H1 (cell line): ENCODE data around the gene TIFAB. TPM values are rescaled to one million over a fixed set of nuclear protein-coding genes. Genes with fewer than 3 reads are reported as not detected.
A peak's percentile ranks its signal among the peaks of the same experiment; 100 is the strongest.

Source experiments
- BCL11A ChIP-seq, 2 experiments: IDR thresholded peaks; one replicate each; pipeline ENCODE4 v1.6.1; 2011; ENCODE audit warnings: low read depth in 2 of 2, low read length in 2 of 2, mild to moderate bottlenecking in 2 of 2
- CHD1 ChIP-seq: IDR thresholded peaks from 2 replicates; pipeline ENCODE4 v1.6.1; 2012; ENCODE audit warnings: low read depth, low read length, improper control_type of control experiment
- CHD2 ChIP-seq: IDR thresholded peaks from 2 replicates; pipeline ENCODE4 v1.6.1; 2012; ENCODE audit warnings: low read length, improper control_type of control experiment
- CTBP2 ChIP-seq: IDR thresholded peaks from 2 replicates; pipeline ENCODE4 v1.7.0; 2011; ENCODE audit warnings: borderline replicate concordance, mild to moderate bottlenecking, moderate library complexity, mixed read lengths, low read length; ENCODE audit not compliant: insufficient read depth, insufficient read length
- HDAC2 ChIP-seq, 2 experiments: fragments of 300-600 bp in 1 of 2; sonication (generic) in 1 of 2; IDR thresholded peaks; 2 replicates each; pipeline ENCODE4 v1.6.1; 2011 to 2012; ENCODE audit warnings: low read depth in 2 of 2, low read length in 2 of 2, mild to moderate bottlenecking in 2 of 2, moderate library complexity in 2 of 2, borderline replicate concordance in 1 of 2, inconsistent platforms in 1 of 2
- JUND ChIP-seq: IDR thresholded peaks from 2 replicates; pipeline ENCODE4 v1.6.1; 2011; ENCODE audit warnings: mild to moderate bottlenecking, improper control_type of control experiment, low read length
- POLR2AphosphoS5 ChIP-seq: IDR thresholded peaks from 2 replicates; pipeline ENCODE4 v1.6.1; 2011; ENCODE audit warnings: low read depth, low read length
- RAD21 ChIP-seq, 2 experiments: IDR thresholded peaks in 1 of 2; conservative IDR thresholded peaks in 1 of 2; 2 replicates each; pipeline ENCODE4 v1.6.1; 2011; ENCODE audit warnings: low read depth in 2 of 2, low read length in 2 of 2, improper control_type of control experiment in 1 of 2, inconsistent platforms in 1 of 2, mild to moderate bottlenecking in 1 of 2, moderate library complexity in 1 of 2
- SIN3A ChIP-seq, 2 experiments: IDR thresholded peaks in 1 of 2; conservative IDR thresholded peaks in 1 of 2; 2 replicates each; pipeline ENCODE4 v1.6.1; 2011 to 2012; ENCODE audit warnings: low read length in 2 of 2, improper control_type of control experiment in 1 of 2, low read depth in 1 of 2, mild to moderate bottlenecking in 1 of 2
- SP4 ChIP-seq: IDR thresholded peaks from 2 replicates; pipeline ENCODE4 v1.6.1; 2012; ENCODE audit warnings: low read length, inconsistent platforms
- TEAD4 ChIP-seq: IDR thresholded peaks from 2 replicates; pipeline ENCODE4 v1.6.1; 2012; ENCODE audit warnings: low read depth, low read length, inconsistent platforms, mixed read lengths
- polyA plus RNA-seq, 7 experiments: library from polyadenylated mRNA; depleted of rRNA in 3 of 7; stranded (reverse) in 5 of 7; unstranded in 2 of 7; fragments of >200 nt in 5 of 7; fragments of 200-250 nt in 2 of 7; gene quantifications; 1 replicate in 5 of 7; 2 replicates in 1 of 7; 4 replicates in 1 of 7; pipeline versions ENCODE4 v1.2.1 to v1.2.3, GENCODE V29; 2011 to 2013; ENCODE audit warnings: missing spikeins in 2 of 7, mixed read lengths in 2 of 7
- total RNA-seq: library from RNA; stranded (reverse); fragmentation: NEBNext Ultra II Directional; extraction: Animal tissue kit (Norgen Biotek cat#: 25700); gene quantifications from 2 replicates; pipeline ENCODE4 v1.2.1, GENCODE V29; 2021

TIFAB gene
- total and polyA plus RNA-seq, 2 of the 8 experiments (the other 6 are each of a cell fraction or from before 2014, with no cell fraction given) = not detected

GRCh38 chr5:135457424-135458071, 5.4 kb upstream of the TIFAB start (continued):
- TF ChIP-seq CHD1 (no peak), SIN3A (conservative IDR thresholded peaks at IDR 0.05 in 1 of 2, IDR thresholded peaks at IDR 0.05 in 1 of 2; ENCODE audit: low read depth in 1 of 2, low read length in 2 of 2) (no peak), RAD21 (IDR thresholded peaks at IDR 0.05 in 1 of 2, conservative IDR thresholded peaks at IDR 0.05 in 1 of 2; ENCODE audit: low read depth in 2 of 2, low read length in 2 of 2) (peak; percentile 65 to 79), BCL11A (IDR thresholded peaks at IDR 0.05; ENCODE audit: low read depth in 2 of 2, low read length in 2 of 2) (no peak), TEAD4 (no peak), POLR2AphosphoS5 (no peak), HDAC2 (IDR thresholded peaks at IDR 0.05; ENCODE audit: borderline replicate concordance in 1 of 2, low read depth in 2 of 2, low read length in 2 of 2) (no peak), CTBP2 (no peak), SP4 (no peak), JUND (no peak), CHD2 (no peak)
